GM23338 (cell line): ENCODE data around the gene HCRT. TPM values are rescaled to one million over a fixed set of nuclear protein-coding genes. Genes with fewer than 3 reads are reported as not detected.
A peak's percentile ranks its signal among the peaks of the same experiment; 100 is the strongest.

ENCODE experiments used
- ATAC-seq: fragments of 200-7000 bp; cut with Tn5 transposase; 3 replicates; pipeline ENCODE4 v1.9.1; 2020
- DNase-seq: peaks from one replicate; pipeline ENCODE4 v3.0.0-alpha.2; 2015; ENCODE audit warnings: low spot score
- H2AFZ ChIP-seq: fragments of 200-600 bp; sonication (generic); 2 replicates; pipeline ENCODE4 v1.8.0; 2016; ENCODE audit warnings: antibody characterized with exemption, mild to moderate bottlenecking, moderate library complexity
- H3F3A ChIP-seq: fragments of 200-600 bp; sonication (generic); replicated peaks from 2 replicates; pipeline ENCODE4 v1.8.0; 2017; ENCODE audit warnings: antibody characterized with exemption, mixed run types, low read depth
- H3K27ac ChIP-seq: fragments of 200-600 bp; sonication (generic); 2 replicates; pipeline ENCODE4 v1.6.1; 2016; ENCODE audit warnings: low read depth
- H3K27me3 ChIP-seq: fragments of 200-600 bp; sonication (generic); 2 replicates; pipeline ENCODE4 v1.8.0; 2016; ENCODE audit warnings: mild to moderate bottlenecking, mixed run types, moderate library complexity; ENCODE audit not compliant: insufficient read depth
- H3K36me3 ChIP-seq: fragments of 200-600 bp; sonication (generic); 2 replicates; pipeline ENCODE4 v1.8.0; 2016; ENCODE audit warnings: mild to moderate bottlenecking; ENCODE audit not compliant: insufficient read depth
- H3K4me1 ChIP-seq: fragments of 200-600 bp; sonication (generic); 2 replicates; pipeline ENCODE4 v1.8.0; 2016; ENCODE audit warnings: mild to moderate bottlenecking, moderate library complexity; ENCODE audit not compliant: insufficient read depth
- H3K4me2 ChIP-seq: fragments of 200-600 bp; sonication (generic); 2 replicates; pipeline ENCODE4 v1.7.1; 2017; ENCODE audit warnings: mixed run types
- H3K4me3 ChIP-seq: fragments of 200-600 bp; sonication (generic); 2 replicates; pipeline ENCODE4 v1.6.1; 2016; ENCODE audit warnings: mixed run types
- H3K79me2 ChIP-seq: fragments of 200-600 bp; sonication (generic); replicated peaks from 2 replicates; pipeline ENCODE4 v1.8.0; 2017; ENCODE audit warnings: mild to moderate bottlenecking; ENCODE audit not compliant: insufficient read depth
- H3K9me2 ChIP-seq: fragments of 200-600 bp; sonication (generic); 2 replicates; pipeline ENCODE4 v1.8.0; 2017; ENCODE audit not compliant: insufficient read depth
- H4K20me1 ChIP-seq: fragments of 200-600 bp; sonication (generic); replicated peaks from 2 replicates; pipeline ENCODE4 v1.8.0; 2017; ENCODE audit warnings: mild to moderate bottlenecking; ENCODE audit not compliant: insufficient read depth
- H3K27ac Mint-ChIP-seq: 2 replicates; pipeline ENCODE4 v1.8.0; 2020; ENCODE audit warnings: inconsistent platforms, mild to moderate bottlenecking, moderate library complexity, mixed read lengths
- H3K27me3 Mint-ChIP-seq: 3 replicates; pipeline ENCODE4 v1.8.0; 2022; ENCODE audit warnings: low read depth, mild to moderate bottlenecking, moderate library complexity, mixed read lengths, inconsistent platforms; ENCODE audit not compliant: insufficient read depth, poor library complexity
- H3K36me3 Mint-ChIP-seq: 3 replicates; pipeline ENCODE4 v1.8.0; 2021; ENCODE audit warnings: low read depth, mild to moderate bottlenecking, inconsistent platforms, moderate library complexity, mixed read lengths
- H3K4me1 Mint-ChIP-seq: 3 replicates; pipeline ENCODE4 v1.8.0; 2020; ENCODE audit warnings: mild to moderate bottlenecking, inconsistent platforms, mixed read lengths
- H3K4me3 Mint-ChIP-seq: 3 replicates; pipeline ENCODE4 v1.8.0; 2021; ENCODE audit warnings: moderate library complexity, mild to moderate bottlenecking, inconsistent platforms, mixed read lengths
- H3K9me3 Mint-ChIP-seq: 3 replicates; pipeline ENCODE4 v1.8.0; 2020; ENCODE audit warnings: moderate library complexity, mild to moderate bottlenecking, inconsistent platforms, mixed read lengths
- EZH2 ChIP-seq: fragments of 200-600 bp; sonication (generic); IDR thresholded peaks from one replicate; pipeline ENCODE4 v1.8.0; 2017; ENCODE audit warnings: antibody characterized with exemption, mild to moderate bottlenecking, low read depth; ENCODE audit not compliant: unreplicated experiment
- EZH2phosphoT487 ChIP-seq: fragments of 200-600 bp; sonication (generic); IDR thresholded peaks from one replicate; pipeline ENCODE4 v1.8.1; 2018; ENCODE audit warnings: antibody characterized with exemption; ENCODE audit not compliant: unreplicated experiment
- JUNB ChIP-seq: IDR thresholded peaks from one replicate; pipeline ENCODE4 v1.6.1; 2016; ENCODE audit warnings: antibody characterized with exemption; ENCODE audit not compliant: unreplicated experiment
- polyA plus RNA-seq: library from polyadenylated mRNA; unstranded; fragments of >200 nt; fragmentation: Nextera tagmentation; extraction: Ambion mirVana; gene quantifications from 2 replicates; pipeline ENCODE4 v1.2.1, GENCODE V29; 2016
- total RNA-seq: library from RNA; depleted of rRNA; stranded (reverse); fragments of >200 nt; shearing (Covaris generic); gene quantifications from 2 replicates; pipeline ENCODE4 v1.2.3, GENCODE V29; 2014
- TF ChIP-seq, protein P1 (sequence below): IDR thresholded peaks from one replicate; pipeline ENCODE4 v1.6.1; 2018; ENCODE audit warnings: antibody characterized with exemption; ENCODE audit not compliant: unreplicated experiment
- TF ChIP-seq, protein P2 (sequence below): IDR thresholded peaks from 2 replicates; pipeline ENCODE4 v1.6.1; 2016; ENCODE audit warnings: antibody characterized with exemption
- TF ChIP-seq, protein P3 (sequence below), 2 experiments: fragments of 200-600 bp in 1 of 2; sonication (generic) in 1 of 2; conservative IDR thresholded peaks; 2 replicates each; pipeline versions ENCODE4 v1.5.1 to v1.6.1; 2016 to 2017; ENCODE audit warnings: antibody characterized with exemption in 2 of 2, low read depth in 2 of 2, mild to moderate bottlenecking in 2 of 2, moderate library complexity in 1 of 2

HCRT gene
- total and polyA plus RNA-seq, 2 experiments from 2014 or later: not detected

DNA sequence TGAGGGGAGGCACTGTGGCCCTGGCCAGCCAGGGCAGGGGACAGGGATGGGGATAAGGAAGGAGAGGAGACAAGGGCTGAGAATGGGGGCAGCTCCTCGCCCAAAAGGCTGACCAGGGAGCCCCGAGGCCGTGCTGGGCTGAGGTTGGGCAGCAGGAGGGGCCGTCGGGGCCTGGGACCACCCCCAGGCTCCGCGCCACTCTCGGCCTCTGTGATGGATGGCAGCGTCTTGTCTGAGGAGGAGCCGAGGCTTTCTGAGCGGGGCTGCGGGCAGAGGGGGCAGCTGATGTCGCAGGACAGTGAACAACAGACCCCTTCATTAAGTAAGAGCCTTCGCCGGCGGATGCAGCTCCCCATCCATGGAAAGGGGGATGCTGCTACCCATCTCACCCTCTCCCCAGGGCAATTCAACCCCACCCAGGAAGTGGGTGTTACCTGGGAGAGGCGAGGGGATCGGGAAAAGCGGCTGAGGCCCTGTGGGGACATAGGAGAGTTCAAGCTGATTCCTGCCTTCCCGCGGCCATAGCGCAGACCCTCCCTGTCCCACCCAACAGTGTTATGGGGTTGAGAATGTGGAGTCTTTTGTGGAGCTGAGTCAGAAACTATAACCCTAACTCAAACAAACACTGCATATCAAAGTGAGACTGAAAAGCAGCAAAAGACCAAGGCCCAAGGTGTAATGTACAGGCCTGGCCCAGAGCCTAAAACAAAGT is 21.4 kb downstream of the HCRT start (continued):
- TF ChIP-seq, protein P1, sequence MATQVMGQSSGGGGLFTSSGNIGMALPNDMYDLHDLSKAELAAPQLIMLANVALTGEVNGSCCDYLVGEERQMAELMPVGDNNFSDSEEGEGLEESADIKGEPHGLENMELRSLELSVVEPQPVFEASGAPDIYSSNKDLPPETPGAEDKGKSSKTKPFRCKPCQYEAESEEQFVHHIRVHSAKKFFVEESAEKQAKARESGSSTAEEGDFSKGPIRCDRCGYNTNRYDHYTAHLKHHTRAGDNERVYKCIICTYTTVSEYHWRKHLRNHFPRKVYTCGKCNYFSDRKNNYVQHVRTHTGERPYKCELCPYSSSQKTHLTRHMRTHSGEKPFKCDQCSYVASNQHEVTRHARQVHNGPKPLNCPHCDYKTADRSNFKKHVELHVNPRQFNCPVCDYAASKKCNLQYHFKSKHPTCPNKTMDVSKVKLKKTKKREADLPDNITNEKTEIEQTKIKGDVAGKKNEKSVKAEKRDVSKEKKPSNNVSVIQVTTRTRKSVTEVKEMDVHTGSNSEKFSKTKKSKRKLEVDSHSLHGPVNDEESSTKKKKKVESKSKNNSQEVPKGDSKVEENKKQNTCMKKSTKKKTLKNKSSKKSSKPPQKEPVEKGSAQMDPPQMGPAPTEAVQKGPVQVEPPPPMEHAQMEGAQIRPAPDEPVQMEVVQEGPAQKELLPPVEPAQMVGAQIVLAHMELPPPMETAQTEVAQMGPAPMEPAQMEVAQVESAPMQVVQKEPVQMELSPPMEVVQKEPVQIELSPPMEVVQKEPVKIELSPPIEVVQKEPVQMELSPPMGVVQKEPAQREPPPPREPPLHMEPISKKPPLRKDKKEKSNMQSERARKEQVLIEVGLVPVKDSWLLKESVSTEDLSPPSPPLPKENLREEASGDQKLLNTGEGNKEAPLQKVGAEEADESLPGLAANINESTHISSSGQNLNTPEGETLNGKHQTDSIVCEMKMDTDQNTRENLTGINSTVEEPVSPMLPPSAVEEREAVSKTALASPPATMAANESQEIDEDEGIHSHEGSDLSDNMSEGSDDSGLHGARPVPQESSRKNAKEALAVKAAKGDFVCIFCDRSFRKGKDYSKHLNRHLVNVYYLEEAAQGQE: no peak
- TF ChIP-seq EZH2 (no peak), EZH2phosphoT487 (no peak)
- TF ChIP-seq, protein P2, sequence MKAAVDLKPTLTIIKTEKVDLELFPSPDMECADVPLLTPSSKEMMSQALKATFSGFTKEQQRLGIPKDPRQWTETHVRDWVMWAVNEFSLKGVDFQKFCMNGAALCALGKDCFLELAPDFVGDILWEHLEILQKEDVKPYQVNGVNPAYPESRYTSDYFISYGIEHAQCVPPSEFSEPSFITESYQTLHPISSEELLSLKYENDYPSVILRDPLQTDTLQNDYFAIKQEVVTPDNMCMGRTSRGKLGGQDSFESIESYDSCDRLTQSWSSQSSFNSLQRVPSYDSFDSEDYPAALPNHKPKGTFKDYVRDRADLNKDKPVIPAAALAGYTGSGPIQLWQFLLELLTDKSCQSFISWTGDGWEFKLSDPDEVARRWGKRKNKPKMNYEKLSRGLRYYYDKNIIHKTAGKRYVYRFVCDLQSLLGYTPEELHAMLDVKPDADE: no peak

DNA sequence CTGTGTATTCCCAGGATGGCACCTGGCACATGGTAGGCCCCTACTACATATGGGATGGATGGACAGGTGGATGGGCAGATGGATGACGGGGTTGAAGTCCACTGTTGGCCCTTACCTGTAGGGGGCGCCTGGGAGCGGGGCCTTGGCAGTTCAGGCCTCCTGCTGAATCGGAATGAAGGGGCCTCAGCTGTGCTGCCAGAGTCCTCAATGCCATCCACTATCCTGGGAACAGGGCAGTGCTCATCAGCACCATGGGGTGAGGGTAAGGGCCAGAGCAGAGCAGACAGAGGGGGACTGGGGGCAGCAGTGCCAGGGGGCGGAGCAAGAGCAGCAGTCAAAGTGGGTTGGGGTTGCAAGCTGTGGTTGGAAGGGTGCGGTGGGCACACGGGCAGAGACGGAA is 22.1 kb downstream of the HCRT start:
- Histone ChIP-seq H3K36me3 (no peaks in the 10 kb centered on the region), H3F3A (no peaks in the 10 kb centered on the region), H3K4me1 (no peaks in the 10 kb centered on the region; the same call in 1 of the 2 replicates), H3K27me3 (no peaks in the 10 kb centered on the region), H4K20me1 (no peaks in the 10 kb centered on the region; the same call in 1 of the 2 replicates), H3K4me3 (no peak overlapping the region), H3K27ac (no peak overlapping the region), H3K9me2 (no peaks in the 10 kb centered on the region), H3K4me2 (no peak overlapping the region), H2AFZ (no peak overlapping the region), H3K79me2 (no peaks in the 10 kb centered on the region)
- TF ChIP-seq, protein P3, sequence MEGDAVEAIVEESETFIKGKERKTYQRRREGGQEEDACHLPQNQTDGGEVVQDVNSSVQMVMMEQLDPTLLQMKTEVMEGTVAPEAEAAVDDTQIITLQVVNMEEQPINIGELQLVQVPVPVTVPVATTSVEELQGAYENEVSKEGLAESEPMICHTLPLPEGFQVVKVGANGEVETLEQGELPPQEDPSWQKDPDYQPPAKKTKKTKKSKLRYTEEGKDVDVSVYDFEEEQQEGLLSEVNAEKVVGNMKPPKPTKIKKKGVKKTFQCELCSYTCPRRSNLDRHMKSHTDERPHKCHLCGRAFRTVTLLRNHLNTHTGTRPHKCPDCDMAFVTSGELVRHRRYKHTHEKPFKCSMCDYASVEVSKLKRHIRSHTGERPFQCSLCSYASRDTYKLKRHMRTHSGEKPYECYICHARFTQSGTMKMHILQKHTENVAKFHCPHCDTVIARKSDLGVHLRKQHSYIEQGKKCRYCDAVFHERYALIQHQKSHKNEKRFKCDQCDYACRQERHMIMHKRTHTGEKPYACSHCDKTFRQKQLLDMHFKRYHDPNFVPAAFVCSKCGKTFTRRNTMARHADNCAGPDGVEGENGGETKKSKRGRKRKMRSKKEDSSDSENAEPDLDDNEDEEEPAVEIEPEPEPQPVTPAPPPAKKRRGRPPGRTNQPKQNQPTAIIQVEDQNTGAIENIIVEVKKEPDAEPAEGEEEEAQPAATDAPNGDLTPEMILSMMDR (conservative IDR thresholded peaks at IDR 0.05; ENCODE audit: low read depth in 2 of 2): peak; percentile 89
- no peak for TF ChIP-seq EZH2
- ATAC-seq (peak; percentile 91), DNase-seq (peak; percentile 82)
- Mint-ChIP-seq H3K27ac (no peak overlapping the region), H3K27me3 (peaks cover 16% of the 10 kb centered on the region), H3K36me3 (no peaks in the 10 kb centered on the region), H3K9me3 (no peaks in the 10 kb centered on the region), H3K4me3 (no peak overlapping the region; the same call in 2 of the 3 replicates), H3K4me1 (peaks cover 4% of the 10 kb centered on the region)

DNA sequence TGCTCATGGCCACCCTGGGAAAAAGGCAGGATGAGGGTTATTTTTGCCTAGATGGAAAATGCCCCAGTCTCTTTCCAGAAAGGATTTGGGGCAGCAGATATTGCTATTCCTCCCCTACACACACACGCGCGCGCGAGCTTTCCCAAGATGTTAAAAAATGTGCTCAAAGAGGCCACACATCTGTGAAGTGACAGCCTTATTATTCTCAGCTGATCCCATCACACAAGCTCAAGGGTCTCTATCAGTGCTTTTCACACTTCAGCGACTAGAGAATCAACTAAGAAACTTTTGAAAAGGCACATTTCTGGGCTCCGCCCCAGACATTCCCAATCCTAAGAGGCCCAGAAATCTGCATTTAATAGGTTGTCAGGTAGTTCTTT is 24.7 kb downstream of the HCRT start:
- Mint-ChIP-seq H3K4me3 (no peak overlapping the region), H3K9me3 (no peaks in the 10 kb centered on the region), H3K27me3 (peaks cover 9% of the 10 kb centered on the region), H3K36me3 (no peaks in the 10 kb centered on the region; the same call in 2 of the 3 replicates), H3K4me1 (peaks cover 16% of the 10 kb centered on the region), H3K27ac (no peak overlapping the region)
- Histone ChIP-seq H3K9me2 (no peaks in the 10 kb centered on the region), H3K36me3 (no peaks in the 10 kb centered on the region), H3K27me3 (no peaks in the 10 kb centered on the region), H2AFZ (no peak overlapping the region), H3K27ac (no peak overlapping the region), H3K4me3 (no peak overlapping the region), H3K79me2 (no peaks in the 10 kb centered on the region), H3F3A (peaks cover 7% of the 10 kb centered on the region; the same call in 1 of the 2 replicates), H3K4me1 (peaks cover 9% of the 10 kb centered on the region), H3K4me2 (no peak overlapping the region), H4K20me1 (no peaks in the 10 kb centered on the region; the same call in 1 of the 2 replicates)
- ATAC-seq (no peak), DNase-seq (no peak)
- TF ChIP-seq, protein P3 (conservative IDR thresholded peaks at IDR 0.05; ENCODE audit: low read depth in 2 of 2): no peak
- TF ChIP-seq EZH2: no peak
- TF ChIP-seq JUNB: no peak
